Measurements from ENCODE around the gene CTRB2. TPM values are rescaled to one million over a fixed set of nuclear protein-coding genes. Genes with fewer than 3 reads are reported as not detected.

CTRB2 gene
- total and polyA plus RNA-seq, 10 donors: 0.58 to 11.8 (median 1.5) TPM; not detected in 1

GRCh38 chr16:75234856-75235696 lies 28.1 kb upstream of the CTRB2 start:
- intact Hi-C loops (cut with DNase I; ENCODE audit: low total_unique reads): loop anchor here (5.0 kb wide), 1 partner anchor 147 kb away; no protein-coding TSS in a partner anchor
- H3K9me3 ChIP-seq: no peaks in the 10 kb centered on the region
- H3K27me3 ChIP-seq (replicated peaks in 1 of 7): peaks cover 0 to 87% (median 5%) of the 10 kb centered on the region in 7 donors
- no peak overlapping the region for H3K4me3 ChIP-seq
- peak overlapping the region in 6 of 8 donors; percentile 7 to 58 (median 39) for H3K27ac ChIP-seq
- WGBS, 5 donors: 73 to 84% (median 80%) methylated on average over 1 to 48 of the region's 48 CpGs
- DNase-seq: peak; percentile 78
- TF ChIP-seq CTCF (IDR thresholded peaks at IDR 0.05 in 8 of 11, conservative IDR thresholded peaks at IDR 0.05 in 3 of 11) (no peak), POLR2AphosphoS5 (IDR thresholded peaks at IDR 0.05) (peak in 1 of 3 donors; percentile 35), POLR2A (IDR thresholded peaks at IDR 0.05) (no peak)
- H3K4me1 ChIP-seq: peaks cover 15 to 74% (median 44%) of the 10 kb centered on the region in 6 donors
- H3K36me3 ChIP-seq: peaks cover 0 to 81% (median 14%) of the 10 kb centered on the region in 6 donors

DNA sequence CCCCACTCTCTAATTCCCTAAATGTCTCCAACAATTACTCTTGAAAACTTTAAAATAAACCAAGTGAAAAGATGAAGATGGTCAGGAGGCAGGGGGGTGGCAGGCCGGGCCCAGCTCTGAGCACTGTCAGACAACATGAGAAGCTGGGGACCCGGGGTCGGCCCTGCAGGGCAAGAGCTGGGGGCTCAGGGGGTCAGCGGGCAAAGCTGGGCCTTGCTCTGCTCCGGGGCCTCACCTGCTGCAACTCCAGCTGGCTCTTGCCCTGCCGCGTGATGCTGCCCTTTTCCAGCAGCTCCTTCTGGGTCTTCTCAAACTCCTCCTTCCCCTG lies 26.6 kb upstream of the CTRB2 start:
- Histone ChIP-seq H3K9me3 (no peaks in the 10 kb centered on the region), H3K36me3 (peaks cover 0 to 85% (median 27%) of the 10 kb centered on the region in 6 donors), H3K4me3 (no peak overlapping the region), H3K27me3 (replicated peaks in 1 of 7) (peaks cover 0 to 86% (median 5%) of the 10 kb centered on the region in 7 donors), H3K27ac (peak overlapping the region in 3 of 8 donors; percentile 39 to 58 (median 41)), H3K4me1 (peaks cover 10 to 66% (median 32%) of the 10 kb centered on the region in 6 donors)
- TF ChIP-seq POLR2A (IDR thresholded peaks at IDR 0.05) (no peak), CTCF (IDR thresholded peaks at IDR 0.05 in 8 of 11, conservative IDR thresholded peaks at IDR 0.05 in 3 of 11) (no peak), POLR2AphosphoS5 (IDR thresholded peaks at IDR 0.05) (no peak)
- WGBS, 5 donors: 68 to 71% (median 70%) methylated on average over 5 to 7 of the region's 7 CpGs
- intact Hi-C loops (cut with DNase I; ENCODE audit: low total_unique reads): loop anchor here (5.0 kb wide), 1 partner anchor 149 kb away; no protein-coding TSS in a partner anchor
- DNase-seq: no peak

DNA sequence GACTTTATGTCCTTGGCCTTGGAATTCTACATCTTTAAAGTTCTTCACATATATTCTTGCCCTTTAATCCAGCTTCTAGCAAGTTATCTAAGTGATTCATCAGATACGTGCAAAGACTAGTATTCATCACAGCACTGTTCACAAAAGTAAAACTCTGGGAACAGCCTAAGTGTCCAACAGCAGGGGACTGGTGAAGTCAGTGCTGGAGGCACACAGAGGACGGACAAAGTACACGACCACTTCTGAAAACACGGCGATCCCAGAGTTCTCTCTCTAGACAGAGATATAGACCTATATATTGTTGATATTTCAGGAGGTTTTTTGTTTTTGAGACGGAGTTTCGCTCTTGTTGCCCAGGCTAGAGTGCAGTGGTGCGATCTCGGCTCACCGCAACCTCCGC lies 24.6 kb upstream of the CTRB2 start:
- Histone ChIP-seq H3K9me3 (no peaks in the 10 kb centered on the region), H3K4me3 (no peak overlapping the region), H3K36me3 (peaks cover 0 to 78% (median 32%) of the 10 kb centered on the region in 6 donors), H3K27ac (no peak overlapping the region), H3K4me1 (peaks cover 5 to 68% (median 27%) of the 10 kb centered on the region in 6 donors), H3K27me3 (replicated peaks in 1 of 7) (peaks cover 0 to 86% (median 0%) of the 10 kb centered on the region in 7 donors)
- TF ChIP-seq POLR2A (IDR thresholded peaks at IDR 0.05) (no peak), POLR2AphosphoS5 (IDR thresholded peaks at IDR 0.05) (no peak)
- no peak for DNase-seq
- WGBS, 5 donors: 79 to 96% (median 88%) methylated on average over 10 to 11 of the region's 11 CpGs
- intact Hi-C loops (cut with DNase I; ENCODE audit: low total_unique reads): loop anchor here (5.0 kb wide), 1 partner anchor 151 kb away; no protein-coding TSS in a partner anchor

GRCh38 chr16:75230471-75231110 lies 23.6 kb upstream of the CTRB2 start:
- intact Hi-C loops (cut with DNase I; ENCODE audit: low total_unique reads): loop anchor here (5.0 kb wide), 1 partner anchor 152 kb away; no protein-coding TSS in a partner anchor
- 72 to 84% (median 74%) methylated on average over 9 of the region's 9 CpGs for WGBS, 5 donors

More at GRCh38 chr16:75230471-75231110, 23.6 kb upstream of the CTRB2 start:
- Histone ChIP-seq H3K4me3 (no peak overlapping the region), H3K4me1 (peaks cover 5 to 76% (median 26%) of the 10 kb centered on the region in 6 donors), H3K36me3 (peaks cover 0 to 68% (median 31%) of the 10 kb centered on the region in 6 donors), H3K27me3 (replicated peaks in 1 of 7) (peaks cover 0 to 92% (median 0%) of the 10 kb centered on the region in 7 donors), H3K27ac (peak overlapping the region in 4 of 8 donors; percentile 21 to 59 (median 32)), H3K9me3 (no peaks in the 10 kb centered on the region)
- TF ChIP-seq POLR2A (IDR thresholded peaks at IDR 0.05): no peak
- no peak for TF ChIP-seq CTCF (IDR thresholded peaks at IDR 0.05 in 8 of 11, conservative IDR thresholded peaks at IDR 0.05 in 3 of 11)
- TF ChIP-seq POLR2AphosphoS5 (IDR thresholded peaks at IDR 0.05): peak in 2 of 3 donors; percentile 45 to 65
- DNase-seq: no peak

All from spleen (tissue), 11 donors.